WTC11 (cell line): ENCODE data around the gene SLC18A2. TPM values are rescaled to one million over a fixed set of nuclear protein-coding genes. Genes with fewer than 3 reads are reported as not detected.

ENCODE experiments used
- ATAC-seq: fragments of 200-7000 bp; cut with Tn5 transposase; 2 replicates; pipeline ENCODE4 v1.10.0; 2021; ENCODE audit warnings: mild to moderate bottlenecking, moderate library complexity
- CTCF ChIA-PET: fragments of 300-600 bp; sonication (Branson Sonifier 250); formaldehyde crosslinking; loops from one replicate; lab custom pipeline; 2021; ENCODE audit warnings: antibody characterized with exemption; lab: Charles Lee
- POLR2A ChIA-PET: fragments of 350-600 bp; sonication (Branson Sonifier 250); formaldehyde crosslinking; loops from one replicate; lab custom pipeline; 2021; ENCODE audit warnings: antibody characterized with exemption; lab: Charles Lee
- DNase-seq: peaks from one replicate; pipeline ENCODE4 v3.0.0; 2021; ENCODE audit warnings: low spot score
- H3K27ac Mint-ChIP-seq: 2 replicates; pipeline ENCODE4 v1.8.0; 2021; ENCODE audit warnings: mixed read lengths
- H3K27me3 Mint-ChIP-seq: 2 replicates; pipeline ENCODE4 v1.8.0; 2021; ENCODE audit warnings: low read depth, mild to moderate bottlenecking, moderate library complexity, mixed read lengths
- H3K36me3 Mint-ChIP-seq: 2 replicates; pipeline ENCODE4 v1.8.0; 2021; ENCODE audit warnings: mixed read lengths
- H3K4me1 Mint-ChIP-seq: 2 replicates; pipeline ENCODE4 v1.8.0; 2022; ENCODE audit warnings: mixed read lengths
- H3K4me3 Mint-ChIP-seq: 2 replicates; pipeline ENCODE4 v1.8.0; 2021; ENCODE audit warnings: mild to moderate bottlenecking, moderate library complexity, mixed read lengths
- H3K9me3 Mint-ChIP-seq: 2 replicates; pipeline ENCODE4 v1.8.0; 2021; ENCODE audit warnings: mixed read lengths
- AFF4 ChIP-seq: sonication (generic); formaldehyde crosslinking; IDR thresholded peaks from 2 replicates; pipeline ENCODE4 v1.8.1; 2023; ENCODE audit warnings: mild to moderate bottlenecking, missing genetic modification reagents, borderline replicate concordance
- AR ChIP-seq: fragments of 250-450 bp; sonication (Bioruptor Pico); IDR thresholded peaks from 2 replicates; pipeline ENCODE4 v1.9.0; 2021; ENCODE audit warnings: mild to moderate bottlenecking
- ATF3 ChIP-seq: sonication (generic); formaldehyde crosslinking; conservative IDR thresholded peaks from 2 replicates; pipeline ENCODE4 v1.8.1; 2022; ENCODE audit warnings: mild to moderate bottlenecking, missing genetic modification reagents
- CREB1 ChIP-seq: sonication (generic); formaldehyde crosslinking; IDR thresholded peaks from 2 replicates; pipeline ENCODE4 v1.8.0; 2023; ENCODE audit warnings: mild to moderate bottlenecking, missing genetic modification reagents
- CREM ChIP-seq: sonication (generic); formaldehyde crosslinking; IDR thresholded peaks from 2 replicates; pipeline ENCODE4 v1.8.1; 2022; ENCODE audit warnings: mild to moderate bottlenecking, missing genetic modification reagents, moderate library complexity
- ESRRA ChIP-seq: sonication (generic); formaldehyde crosslinking; IDR thresholded peaks from 2 replicates; pipeline ENCODE4 v1.8.1; 2022; ENCODE audit warnings: mild to moderate bottlenecking, missing genetic modification reagents, borderline replicate concordance
- ETV6 ChIP-seq: sonication (generic); formaldehyde crosslinking; IDR thresholded peaks from 2 replicates; pipeline ENCODE4 v1.8.1; 2022; ENCODE audit warnings: mild to moderate bottlenecking, missing genetic modification reagents
- GABPB1 ChIP-seq: sonication (generic); formaldehyde crosslinking; IDR thresholded peaks from 2 replicates; pipeline ENCODE4 v1.8.1; 2023; ENCODE audit warnings: mild to moderate bottlenecking, missing genetic modification reagents
- KAT7 ChIP-seq: sonication (generic); formaldehyde crosslinking; IDR thresholded peaks from 2 replicates; pipeline ENCODE4 v1.8.1; 2023; ENCODE audit warnings: missing genetic modification reagents, mild to moderate bottlenecking, borderline replicate concordance
- MYBL2 ChIP-seq: sonication (generic); formaldehyde crosslinking; IDR thresholded peaks from 2 replicates; pipeline ENCODE4 v1.8.1; 2023; ENCODE audit warnings: mild to moderate bottlenecking, moderate library complexity, missing genetic modification reagents
- NFYB ChIP-seq: sonication (generic); formaldehyde crosslinking; conservative IDR thresholded peaks from 2 replicates; pipeline ENCODE4 v1.8.0; 2022; ENCODE audit warnings: low read depth, missing genetic modification reagents
- NR1H2 ChIP-seq: sonication (generic); formaldehyde crosslinking; IDR thresholded peaks from 2 replicates; pipeline ENCODE4 v1.9.0; 2021; ENCODE audit warnings: mild to moderate bottlenecking, moderate library complexity, missing genetic modification reagents
- TCF7 ChIP-seq: sonication (generic); formaldehyde crosslinking; IDR thresholded peaks from 2 replicates; pipeline ENCODE4 v1.8.0; 2022; ENCODE audit warnings: mild to moderate bottlenecking, low read depth, missing genetic modification reagents, moderate library complexity
- TEAD1 ChIP-seq: sonication (generic); formaldehyde crosslinking; IDR thresholded peaks from 2 replicates; pipeline ENCODE4 v1.8.0; 2022; ENCODE audit warnings: mild to moderate bottlenecking, missing genetic modification reagents
- ZNF219 ChIP-seq: sonication (generic); formaldehyde crosslinking; IDR thresholded peaks from 2 replicates; pipeline ENCODE4 v1.8.0; 2023; ENCODE audit warnings: missing genetic modification reagents, mild to moderate bottlenecking, borderline replicate concordance
- ZNF232 ChIP-seq: sonication (generic); formaldehyde crosslinking; IDR thresholded peaks from 2 replicates; pipeline ENCODE4 v1.8.0; 2022; ENCODE audit warnings: mild to moderate bottlenecking, missing genetic modification reagents
- ZNF317 ChIP-seq: sonication (generic); formaldehyde crosslinking; IDR thresholded peaks from 2 replicates; pipeline ENCODE4 v1.8.1; 2023; ENCODE audit warnings: low read depth, mild to moderate bottlenecking, moderate library complexity, missing genetic modification reagents, borderline replicate concordance
- ZNF416 ChIP-seq: fragments of 250-450 bp; sonication (Bioruptor Pico); IDR thresholded peaks from 2 replicates; pipeline ENCODE4 v1.9.0; 2021; ENCODE audit warnings: mild to moderate bottlenecking, inconsistent platforms
- total RNA-seq: library from RNA; stranded (reverse); gene quantifications from 3 replicates; pipeline ENCODE4 v1.2.3, GENCODE V29; 2021
- TF ChIP-seq, protein P1 (sequence below): sonication (generic); formaldehyde crosslinking; IDR thresholded peaks from 2 replicates; pipeline ENCODE4 v1.8.1; 2023; ENCODE audit warnings: mild to moderate bottlenecking, missing genetic modification reagents
- TF ChIP-seq, protein P2 (sequence below): fragments of 200-600 bp; IDR thresholded peaks from 2 replicates; pipeline ENCODE4 v1.8.0; 2022; ENCODE audit warnings: antibody characterized with exemption

Gene SLC18A2
- total RNA-seq, 1 experiment from 2014 or later = 5.9 TPM

DNA sequence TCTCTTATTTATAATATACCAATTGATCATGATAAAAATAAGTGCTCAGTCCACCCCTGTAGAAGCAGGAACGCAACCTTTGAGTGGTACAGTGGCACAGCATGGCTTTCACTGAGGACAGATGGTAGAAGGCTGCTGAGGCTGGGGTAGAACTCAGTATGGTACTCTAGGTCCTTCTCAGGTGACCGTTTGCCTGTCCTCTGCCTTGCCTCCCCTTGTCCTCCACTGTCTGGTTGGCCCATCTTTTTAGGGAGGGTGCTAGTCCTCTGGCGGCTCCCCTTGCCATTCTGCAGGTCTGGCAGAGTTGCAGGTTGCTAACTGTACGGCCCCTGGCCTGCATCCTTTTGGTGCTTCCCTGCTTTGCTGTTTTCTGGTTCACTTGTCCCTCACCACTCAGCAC lies 27.3 kb downstream of the SLC18A2 start:
- no peak overlapping the region for H3K4me3 Mint-ChIP-seq
- TF ChIP-seq TCF7 (CRISPR knock-in tag) (no peak), CREB1 (CRISPR knock-in tag) (no peak), NFYB (no peak), GABPB1 (no peak), KAT7 (CRISPR knock-in tag) (no peak), ZNF232 (CRISPR knock-in tag) (no peak), ESRRA (no peak), TEAD1 (CRISPR knock-in tag) (no peak), AFF4 (no peak), NR1H2 (no peak), ATF3 (CRISPR knock-in tag) (no peak), ETV6 (no peak), AR (no peak), ZNF219 (CRISPR knock-in tag) (no peak), ZNF317 (no peak), CREM (CRISPR knock-in tag) (no peak), MYBL2 (CRISPR knock-in tag) (no peak), ZNF416 (no peak)
- TF ChIP-seq, protein P1, sequence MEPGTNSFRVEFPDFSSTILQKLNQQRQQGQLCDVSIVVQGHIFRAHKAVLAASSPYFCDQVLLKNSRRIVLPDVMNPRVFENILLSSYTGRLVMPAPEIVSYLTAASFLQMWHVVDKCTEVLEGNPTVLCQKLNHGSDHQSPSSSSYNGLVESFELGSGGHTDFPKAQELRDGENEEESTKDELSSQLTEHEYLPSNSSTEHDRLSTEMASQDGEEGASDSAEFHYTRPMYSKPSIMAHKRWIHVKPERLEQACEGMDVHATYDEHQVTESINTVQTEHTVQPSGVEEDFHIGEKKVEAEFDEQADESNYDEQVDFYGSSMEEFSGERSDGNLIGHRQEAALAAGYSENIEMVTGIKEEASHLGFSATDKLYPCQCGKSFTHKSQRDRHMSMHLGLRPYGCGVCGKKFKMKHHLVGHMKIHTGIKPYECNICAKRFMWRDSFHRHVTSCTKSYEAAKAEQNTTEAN (CRISPR knock-in tag) = no peak
- TF ChIP-seq, protein P2, sequence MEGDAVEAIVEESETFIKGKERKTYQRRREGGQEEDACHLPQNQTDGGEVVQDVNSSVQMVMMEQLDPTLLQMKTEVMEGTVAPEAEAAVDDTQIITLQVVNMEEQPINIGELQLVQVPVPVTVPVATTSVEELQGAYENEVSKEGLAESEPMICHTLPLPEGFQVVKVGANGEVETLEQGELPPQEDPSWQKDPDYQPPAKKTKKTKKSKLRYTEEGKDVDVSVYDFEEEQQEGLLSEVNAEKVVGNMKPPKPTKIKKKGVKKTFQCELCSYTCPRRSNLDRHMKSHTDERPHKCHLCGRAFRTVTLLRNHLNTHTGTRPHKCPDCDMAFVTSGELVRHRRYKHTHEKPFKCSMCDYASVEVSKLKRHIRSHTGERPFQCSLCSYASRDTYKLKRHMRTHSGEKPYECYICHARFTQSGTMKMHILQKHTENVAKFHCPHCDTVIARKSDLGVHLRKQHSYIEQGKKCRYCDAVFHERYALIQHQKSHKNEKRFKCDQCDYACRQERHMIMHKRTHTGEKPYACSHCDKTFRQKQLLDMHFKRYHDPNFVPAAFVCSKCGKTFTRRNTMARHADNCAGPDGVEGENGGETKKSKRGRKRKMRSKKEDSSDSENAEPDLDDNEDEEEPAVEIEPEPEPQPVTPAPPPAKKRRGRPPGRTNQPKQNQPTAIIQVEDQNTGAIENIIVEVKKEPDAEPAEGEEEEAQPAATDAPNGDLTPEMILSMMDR = no peak
- peaks cover 5% of the 10 kb centered on the region; the same call in 1 of the 2 replicates for H3K4me1 Mint-ChIP-seq
- no peak for ATAC-seq
- ChIA-PET POLR2A (no interaction called here), CTCF (no interaction called here)
- H3K9me3 Mint-ChIP-seq = no peaks in the 10 kb centered on the region
- 0 out of 2 replicates have a peak, but pooled peaks cover 3% of the 10 kb centered on the region for H3K36me3 Mint-ChIP-seq
- H3K27me3 Mint-ChIP-seq = no peaks in the 10 kb centered on the region
- DNase-seq = no peak
- no peak overlapping the region for H3K27ac Mint-ChIP-seq
